Mesendoderm (in vitro differentiated cells): ENCODE measurements around the gene KREMEN2.
"Not testable (repeated sequence)": the region's sequence is repeated elsewhere in the genome, so short reads cannot be mapped to it uniquely, and the experiment has no call there.

Experiments used
- DNase-seq: peaks from one replicate; pipeline ENCODE4 v3.0.0; 2013
- H2AK5ac ChIP-seq: 2 replicates; pipeline ENCODE4 v1.6.1; 2013; ENCODE audit warnings: low read length, inconsistent platforms
- H2BK120ac ChIP-seq: 2 replicates; pipeline ENCODE4 v1.6.1; 2013; ENCODE audit warnings: low read depth, mild to moderate bottlenecking, low read length, moderate library complexity, mixed read lengths
- H2BK15ac ChIP-seq: replicated peaks from 2 replicates; pipeline ENCODE4 v1.6.1; 2013; ENCODE audit warnings: low read depth, mild to moderate bottlenecking, moderate library complexity
- H2BK5ac ChIP-seq: 2 replicates; pipeline ENCODE4 v1.6.1; 2013; ENCODE audit warnings: low read length, inconsistent platforms
- H3K18ac ChIP-seq: 2 replicates; pipeline ENCODE4 v1.6.1; 2013; ENCODE audit warnings: mild to moderate bottlenecking, low read length, mixed read lengths
- H3K23ac ChIP-seq: one replicate; pipeline ENCODE4 v1.6.1; 2013; ENCODE audit warnings: low read length
- H3K27ac ChIP-seq: 2 replicates; pipeline ENCODE4 v1.5.1; 2013; ENCODE audit warnings: low read depth, mild to moderate bottlenecking, inconsistent platforms, low read length, moderate library complexity
- H3K27me3 ChIP-seq: 2 replicates; pipeline ENCODE4 v1.6.1; 2013; ENCODE audit warnings: low read length, control low read depth, mild to moderate bottlenecking, inconsistent platforms; ENCODE audit not compliant: insufficient read depth, poor library complexity
- H3K36me3 ChIP-seq: 2 replicates; pipeline ENCODE4 v1.6.1; 2013; ENCODE audit warnings: low read length, inconsistent platforms; ENCODE audit not compliant: control insufficient read depth, insufficient read depth
- H3K4ac ChIP-seq: one replicate; pipeline ENCODE4 v1.6.1; 2013; ENCODE audit warnings: low read depth, mild to moderate bottlenecking, low read length, moderate library complexity
- H3K4me1 ChIP-seq: 2 replicates; pipeline ENCODE4 v1.6.1; 2013; ENCODE audit warnings: low read depth, low read length, inconsistent platforms; ENCODE audit not compliant: control insufficient read depth
- H3K4me2 ChIP-seq: 2 replicates; pipeline ENCODE4 v1.6.1; 2013; ENCODE audit warnings: low read length
- H3K4me3 ChIP-seq: 2 replicates; pipeline ENCODE4 v1.5.1; 2013; ENCODE audit warnings: mild to moderate bottlenecking, low read length
- H3K56ac ChIP-seq: one replicate; pipeline ENCODE4 v1.6.1; 2013; ENCODE audit warnings: low read length
- H3K79me1 ChIP-seq: 2 replicates; pipeline ENCODE4 v1.6.1; 2013; ENCODE audit warnings: low read length, inconsistent platforms
- H3K79me2 ChIP-seq: 2 replicates; pipeline ENCODE4 v1.6.1; 2013; ENCODE audit warnings: mild to moderate bottlenecking, low read length; ENCODE audit not compliant: control insufficient read depth, insufficient read depth
- H3K9ac ChIP-seq: 2 replicates; pipeline ENCODE4 v1.6.1; 2013; ENCODE audit warnings: low read length, inconsistent platforms
- H4K5ac ChIP-seq: one replicate; pipeline ENCODE4 v1.6.1; 2013; ENCODE audit warnings: low read length
- H4K8ac ChIP-seq: one replicate; pipeline ENCODE4 v1.6.1; 2013; ENCODE audit warnings: low read depth, mild to moderate bottlenecking, control low read depth, low read length, moderate library complexity
- WGBS: extraction: QIAGEN DNeasy Blood & Tissue Kit; methylation state at CpG from one replicate; pipeline ENCODE4 v1.1.7; 2013; ENCODE audit warnings: low lambda C conversion rate, missing lambda C conversion rate; ENCODE audit not compliant: insufficient coverage; ENCODE audit errors: extremely low coverage; 5-methylcytosine and 5-hydroxymethylcytosine counted together

Gene KREMEN2

GRCh38 chr16:2925951-2926649 is 38.0 kb upstream of the KREMEN2 start:
- no peak for DNase-seq
- no peak overlapping the region for H4K5ac ChIP-seq
- peak overlapping the region; percentile 3 for H3K4me2 ChIP-seq
- H3K23ac ChIP-seq = no peak overlapping the region
- H3K79me1 ChIP-seq = no peaks in the 10 kb centered on the region
- no peaks in the 10 kb centered on the region for H3K27me3 ChIP-seq
- no peaks in the 10 kb centered on the region for H3K79me2 ChIP-seq
- no peak overlapping the region for H2BK5ac ChIP-seq
- H4K8ac ChIP-seq = no peak overlapping the region
- H3K27ac ChIP-seq = no peak overlapping the region
- H3K18ac ChIP-seq = peak overlapping the region; percentile 22
- H2BK120ac ChIP-seq = no peak overlapping the region
- no peak overlapping the region for H2BK15ac ChIP-seq
- H3K4ac ChIP-seq = peak overlapping the region; percentile 2
- no CpG with 5 or more reads among the region's 9 CpGs for WGBS
- H3K4me1 ChIP-seq = no peaks in the 10 kb centered on the region
- H3K56ac ChIP-seq = peak overlapping the region; percentile 73
- peak overlapping the region; percentile 55 for H3K9ac ChIP-seq
- no peak overlapping the region for H2AK5ac ChIP-seq
- no peak overlapping the region for H3K4me3 ChIP-seq
- no peaks in the 10 kb centered on the region for H3K36me3 ChIP-seq

GRCh38 chr16:2926650-2926999 is 37.5 kb upstream of the KREMEN2 start:
- Histone ChIP-seq H3K23ac (no peak overlapping the region), H3K4me1 (no peaks in the 10 kb centered on the region), H2AK5ac (no peak overlapping the region), H3K27ac (no peak overlapping the region), H4K8ac (no peak overlapping the region), H2BK15ac (no peak overlapping the region), H3K9ac (no peak overlapping the region), H2BK5ac (no peak overlapping the region), H3K79me1 (no peaks in the 10 kb centered on the region), H4K5ac (no peak overlapping the region), H3K27me3 (no peaks in the 10 kb centered on the region), H3K4me2 (no peak overlapping the region), H3K79me2 (no peaks in the 10 kb centered on the region), H3K56ac (no peak overlapping the region), H3K36me3 (no peaks in the 10 kb centered on the region), H3K4me3 (no peak overlapping the region), H3K4ac (no peak overlapping the region), H3K18ac (no peak overlapping the region), H2BK120ac (no peak overlapping the region)
- no peak for DNase-seq
- WGBS = no CpG with 5 or more reads among the region's 5 CpGs

GRCh38 chr16:2927010-2927646 is 36.9 kb upstream of the KREMEN2 start:
- no CpG with 5 or more reads among the region's 19 CpGs for WGBS
- H3K79me1 ChIP-seq = no peaks in the 10 kb centered on the region
- no peak overlapping the region for H2BK15ac ChIP-seq
- no peak overlapping the region for H3K4me3 ChIP-seq
- no peaks in the 10 kb centered on the region for H3K27me3 ChIP-seq
- H3K79me2 ChIP-seq = no peaks in the 10 kb centered on the region
- no peak overlapping the region for H3K9ac ChIP-seq
- no peak overlapping the region for H4K8ac ChIP-seq
- H3K23ac ChIP-seq = no peak overlapping the region
- no peak overlapping the region for H2BK120ac ChIP-seq
- no peak overlapping the region for H3K4ac ChIP-seq
- peak; percentile 93 for DNase-seq
- no peak overlapping the region for H2BK5ac ChIP-seq
- H3K36me3 ChIP-seq = no peaks in the 10 kb centered on the region
- no peak overlapping the region for H4K5ac ChIP-seq
- no peak overlapping the region for H2AK5ac ChIP-seq
- H3K27ac ChIP-seq = no peak overlapping the region
- no peak overlapping the region for H3K56ac ChIP-seq
- no peaks in the 10 kb centered on the region for H3K4me1 ChIP-seq
- no peak overlapping the region for H3K18ac ChIP-seq
- H3K4me2 ChIP-seq = no peak overlapping the region

GRCh38 chr16:2928151-2928550 is 35.9 kb upstream of the KREMEN2 start:
- H4K5ac ChIP-seq, H3K23ac ChIP-seq, H3K4ac ChIP-seq, H2BK15ac ChIP-seq, H3K4me1 ChIP-seq, H3K79me2 ChIP-seq, H3K9ac ChIP-seq, H3K4me3 ChIP-seq, H3K36me3 ChIP-seq, H3K79me1 ChIP-seq, H3K27me3 ChIP-seq, H2AK5ac ChIP-seq, H4K8ac ChIP-seq, H2BK120ac ChIP-seq, H3K27ac ChIP-seq, H3K4me2 ChIP-seq, H2BK5ac ChIP-seq, H3K18ac ChIP-seq: not testable (repeated sequence)
- peak; percentile 60 for DNase-seq
- peak overlapping the region; percentile 64 for H3K56ac ChIP-seq
- WGBS = no CpG with 5 or more reads among the region's 4 CpGs

GRCh38 chr16:2928796-2929195 is 35.3 kb upstream of the KREMEN2 start:
- Histone ChIP-seq H3K4ac (no peak overlapping the region), H3K36me3 (no peaks in the 10 kb centered on the region), H3K4me2 (no peak overlapping the region), H4K5ac (no peak overlapping the region), H2BK120ac (no peak overlapping the region), H3K56ac (peak overlapping the region; percentile 70), H3K23ac (no peak overlapping the region), H3K18ac (peak overlapping the region; percentile 44), H3K4me1 (no peaks in the 10 kb centered on the region), H3K27me3 (no peaks in the 10 kb centered on the region), H2BK5ac (peak overlapping the region; percentile 45), H3K79me2 (no peaks in the 10 kb centered on the region), H3K9ac (no peak overlapping the region), H2BK15ac (no peak overlapping the region), H3K27ac (no peak overlapping the region), H3K79me1 (no peaks in the 10 kb centered on the region), H2AK5ac (no peak overlapping the region), H3K4me3 (no peak overlapping the region), H4K8ac (no peak overlapping the region)
- DNase-seq = no peak
- no CpG with 5 or more reads among the region's 11 CpGs for WGBS

- no peaks in the 10 kb centered on the region for H3K27me3 ChIP-seq
- no peak overlapping the region for H3K18ac ChIP-seq
- no peaks in the 10 kb centered on the region for H3K79me2 ChIP-seq
- no peak overlapping the region for H3K4me2 ChIP-seq
- H3K4me1 ChIP-seq = no peaks in the 10 kb centered on the region
- no peak overlapping the region for H2BK120ac ChIP-seq
- no peak overlapping the region for H4K8ac ChIP-seq
- no peak overlapping the region for H2BK5ac ChIP-seq
- H3K4me3 ChIP-seq = no peak overlapping the region
- H3K9ac ChIP-seq = no peak overlapping the region
- no peak overlapping the region for H2BK15ac ChIP-seq
- no peak overlapping the region for H3K27ac ChIP-seq
- H3K36me3 ChIP-seq = no peaks in the 10 kb centered on the region
- no CpG with 5 or more reads among the region's 14 CpGs for WGBS
- no peak overlapping the region for H3K56ac ChIP-seq
- DNase-seq = no peak
- H3K23ac ChIP-seq = no peak overlapping the region
- no peak overlapping the region for H3K4ac ChIP-seq
- no peaks in the 10 kb centered on the region for H3K79me1 ChIP-seq
- no peak overlapping the region for H2AK5ac ChIP-seq
- no peak overlapping the region for H4K5ac ChIP-seq
Measured at GRCh38 chr16:2929693-2930092, 34.4 kb upstream of the KREMEN2 start.
